H1 (cell line): ENCODE results near the gene CD300LG. TPM values are rescaled to one million over a fixed set of nuclear protein-coding genes. Genes with fewer than 3 reads are reported as not detected.

Experiments used
- CTCF ChIA-PET: fragments of 300-600 bp; sonication (Branson Sonifier 250); formaldehyde crosslinking; loops from one replicate; lab custom pipeline; 2021; ENCODE audit not compliant: partially characterized antibody; lab: Charles Lee
- POLR2A ChIA-PET: fragments of 300-600 bp; sonication (Branson Sonifier 250); formaldehyde crosslinking; loops from one replicate; lab custom pipeline; 2021; ENCODE audit warnings: inconsistent platforms; ENCODE audit not compliant: partially characterized antibody; lab: Charles Lee
- DNase-seq, 2 experiments: peaks; one replicate each; pipeline versions ENCODE4 v3.0.0 to v3.0.0-alpha.2; 2010 to 2022; ENCODE audit warnings: low spot score in 2 of 2, low read depth in 1 of 2, mixed read lengths in 1 of 2
- FAIRE-seq: peaks from 2 replicates; lab custom pipeline; 2011; peaks lifted over from hg19 to GRCh38; lab: Jason Lieb, UNC
- H2AFZ ChIP-seq: 2 replicates; pipeline ENCODE4 v1.8.1; 2012; ENCODE audit warnings: low read length, inconsistent platforms
- H2AK5ac ChIP-seq: 2 replicates; pipeline ENCODE4 v1.6.1; 2013; ENCODE audit warnings: low read depth, low read length
- H2BK120ac ChIP-seq: replicated peaks from 2 replicates; pipeline ENCODE3; 2013; ENCODE audit warnings: low read depth, low read length, inconsistent platforms
- H2BK12ac ChIP-seq: 2 replicates; pipeline ENCODE4 v1.6.1; 2013; ENCODE audit warnings: low read depth, low read length
- H2BK15ac ChIP-seq: 2 replicates; pipeline ENCODE4 v1.6.1; 2013; ENCODE audit warnings: low read length
- H2BK20ac ChIP-seq: 2 replicates; pipeline ENCODE4 v1.6.1; 2013; ENCODE audit warnings: low read length
- H2BK5ac ChIP-seq: 2 replicates; pipeline ENCODE4 v1.6.1; 2013; ENCODE audit warnings: low read depth, low read length
- H3K14ac ChIP-seq: 2 replicates; pipeline ENCODE4 v1.6.1; 2013; ENCODE audit warnings: inconsistent platforms; ENCODE audit not compliant: insufficient read length
- H3K18ac ChIP-seq: 2 replicates; pipeline ENCODE4 v1.6.1; 2013; ENCODE audit warnings: low read length; ENCODE audit errors: extremely low read depth
- H3K23ac ChIP-seq: 2 replicates; pipeline ENCODE4 v1.6.1; 2013; ENCODE audit warnings: inconsistent platforms; ENCODE audit not compliant: insufficient read length
- H3K23me2 ChIP-seq: 2 replicates; pipeline ENCODE4 v1.6.1; 2013; ENCODE audit warnings: low read depth, low read length
- H3K27ac ChIP-seq: 2 replicates; pipeline ENCODE4 v1.6.1; 2011; ENCODE audit warnings: low read depth, low read length, inconsistent platforms
- H3K27me3 ChIP-seq, 4 experiments: replicated peaks in 1 of 4; 1 replicate in 1 of 4; 2 replicates in 3 of 4; pipeline versions ENCODE4 v1.6.1 to v1.8.1; 2011 to 2013; ENCODE audit warnings: low read length in 3 of 4, mild to moderate bottlenecking in 3 of 4, inconsistent platforms in 2 of 4, mixed read lengths in 2 of 4, moderate library complexity in 1 of 4; ENCODE audit not compliant: control insufficient read depth in 3 of 4, insufficient read depth in 3 of 4; ENCODE audit errors: extremely low read depth in 1 of 4
- H3K36me3 ChIP-seq, 4 experiments: 2 replicates each; pipeline versions ENCODE4 v1.6.1 to v1.8.1; 2011 to 2013; ENCODE audit warnings: mild to moderate bottlenecking in 4 of 4, low read length in 3 of 4, moderate library complexity in 2 of 4, control low read depth in 1 of 4, inconsistent platforms in 1 of 4; ENCODE audit not compliant: insufficient read depth in 4 of 4, control insufficient read depth in 2 of 4
- H3K4ac ChIP-seq: replicated peaks from 2 replicates; pipeline ENCODE3; 2013; ENCODE audit warnings: low read length, low read depth, mixed read lengths, inconsistent platforms; ENCODE audit not compliant: insufficient read length
- H3K4me1 ChIP-seq, 4 experiments: replicated peaks in 1 of 4; 1 replicate in 1 of 4; 2 replicates in 3 of 4; pipeline versions ENCODE4 v1.6.1 to v1.8.1; 2011 to 2013; ENCODE audit warnings: low read length in 3 of 4, inconsistent platforms in 2 of 4, mixed read lengths in 1 of 4; ENCODE audit not compliant: insufficient read depth in 4 of 4, control insufficient read depth in 3 of 4
- H3K4me2 ChIP-seq, 2 experiments: 2 replicates each; pipeline versions ENCODE4 v1.6.1 to v1.8.1; 2011 to 2013; ENCODE audit warnings: low read depth in 2 of 2, low read length in 2 of 2, control low read depth in 1 of 2, inconsistent platforms in 1 of 2, mild to moderate bottlenecking in 1 of 2; ENCODE audit not compliant: insufficient read depth in 1 of 2
- H3K4me3 ChIP-seq, 4 experiments: fragments of 200-600, 300-600 bp in 1 of 4; sonication (generic), shearing (Covaris generic), sonication (Bioruptor Twin) in 1 of 4; 2 replicates each; pipeline versions ENCODE4 v1.5.1 to v1.8.1; 2011 to 2016; ENCODE audit warnings: low read length in 4 of 4, low read depth in 3 of 4, control low read depth in 2 of 4, inconsistent platforms in 2 of 4, mild to moderate bottlenecking in 2 of 4, mixed read lengths in 1 of 4, moderate library complexity in 1 of 4; ENCODE audit not compliant: insufficient read depth in 2 of 4; ENCODE audit errors: extremely low read depth in 1 of 4
- H3K56ac ChIP-seq: replicated peaks from 2 replicates; pipeline ENCODE3; 2013; ENCODE audit warnings: low read depth, mild to moderate bottlenecking, mixed read lengths, low read length, inconsistent platforms; ENCODE audit not compliant: insufficient read length
- H3K79me1 ChIP-seq: 2 replicates; pipeline ENCODE4 v1.6.1; 2013; ENCODE audit warnings: low read depth, low read length, control low read depth
- H3K79me2 ChIP-seq, 2 experiments: 2 replicates each; pipeline versions ENCODE4 v1.6.1 to v1.8.1; 2012 to 2013; ENCODE audit warnings: low read length in 2 of 2, mild to moderate bottlenecking in 2 of 2, inconsistent platforms in 1 of 2; ENCODE audit not compliant: insufficient read depth in 2 of 2, control insufficient read depth in 1 of 2
- H3K9ac ChIP-seq, 4 experiments: replicated peaks in 1 of 4; 1 replicate in 1 of 4; 2 replicates in 3 of 4; pipeline versions ENCODE4 v1.6.1 to v1.8.1; 2011 to 2013; ENCODE audit warnings: low read depth in 3 of 4, low read length in 3 of 4, control low read depth in 2 of 4, mild to moderate bottlenecking in 2 of 4, moderate library complexity in 2 of 4, inconsistent platforms in 1 of 4; ENCODE audit errors: extremely low read depth in 1 of 4
- H3K9me3 ChIP-seq, 2 experiments: 2 replicates each; pipeline versions ENCODE4 v1.6.1 to v1.8.1; 2012 to 2013; ENCODE audit warnings: mild to moderate bottlenecking in 2 of 2, moderate library complexity in 2 of 2, control low read depth in 1 of 2, inconsistent platforms in 1 of 2, low read depth in 1 of 2, low read length in 1 of 2, mixed read lengths in 1 of 2; ENCODE audit not compliant: insufficient read depth in 2 of 2
- H4K20me1 ChIP-seq, 2 experiments: replicated peaks in 1 of 2; 2 replicates each; pipeline versions ENCODE3 to v1.8.1; 2011 to 2013; ENCODE audit warnings: inconsistent platforms in 2 of 2, low read length in 2 of 2, mild to moderate bottlenecking in 1 of 2; ENCODE audit not compliant: insufficient read depth in 2 of 2, control insufficient read depth in 1 of 2
- H4K5ac ChIP-seq: 2 replicates; pipeline ENCODE4 v1.6.1; 2013; ENCODE audit warnings: low read length, low read depth, mixed read lengths, inconsistent platforms; ENCODE audit not compliant: insufficient read length
- H4K8ac ChIP-seq: 2 replicates; pipeline ENCODE4 v1.8.0; 2013; ENCODE audit warnings: mild to moderate bottlenecking, moderate library complexity, low read length, inconsistent platforms; ENCODE audit not compliant: insufficient read depth; ENCODE audit errors: extremely low read depth
- H4K91ac ChIP-seq: replicated peaks from 2 replicates; pipeline ENCODE3; 2013; ENCODE audit warnings: low read length, mixed read lengths, inconsistent platforms; ENCODE audit not compliant: insufficient read length
- BACH1 ChIP-seq: IDR thresholded peaks from 2 replicates; pipeline ENCODE4 v1.6.1; 2012; ENCODE audit warnings: low read length, improper control_type of control experiment
- BCL11A ChIP-seq, 2 experiments: IDR thresholded peaks; one replicate each; pipeline ENCODE4 v1.6.1; 2011; ENCODE audit warnings: low read depth in 2 of 2, low read length in 2 of 2, mild to moderate bottlenecking in 2 of 2
- BRCA1 ChIP-seq: IDR thresholded peaks from 2 replicates; pipeline ENCODE4 v1.6.1; 2012; ENCODE audit warnings: low read depth, low read length, improper control_type of control experiment
- CBX8 ChIP-seq: fragments of 300-800, 300-1000 bp; sonication (generic); IDR thresholded peaks from 2 replicates; pipeline ENCODE4 v1.7.1; 2016; ENCODE audit warnings: low read depth, low read length, borderline replicate concordance
- CTBP2 ChIP-seq: IDR thresholded peaks from 2 replicates; pipeline ENCODE4 v1.7.0; 2011; ENCODE audit warnings: borderline replicate concordance, mild to moderate bottlenecking, moderate library complexity, mixed read lengths, low read length; ENCODE audit not compliant: insufficient read depth, insufficient read length
- EGR1 ChIP-seq: IDR thresholded peaks from 2 replicates; pipeline ENCODE4 v1.6.1; 2011; ENCODE audit warnings: low read depth, low read length, borderline replicate concordance
- KDM1A ChIP-seq: fragments of 200-600, 300-600 bp; sonication (generic); IDR thresholded peaks from 2 replicates; pipeline ENCODE4 v1.7.1; 2016; ENCODE audit warnings: mild to moderate bottlenecking, low read length, borderline replicate concordance
- MAFK ChIP-seq: IDR thresholded peaks from 2 replicates; pipeline ENCODE4 v1.6.1; 2012; ENCODE audit warnings: low read depth, mild to moderate bottlenecking, improper control_type of control experiment, low read length
- NRF1 ChIP-seq: IDR thresholded peaks from 2 replicates; pipeline ENCODE4 v1.6.1; 2011; ENCODE audit warnings: mild to moderate bottlenecking, low read depth, low read length, improper control_type of control experiment
- RFX5 ChIP-seq: IDR thresholded peaks from 2 replicates; pipeline ENCODE4 v1.6.1; 2011; ENCODE audit warnings: low read depth, low read length, improper control_type of control experiment, borderline replicate concordance
- SP4 ChIP-seq: IDR thresholded peaks from 2 replicates; pipeline ENCODE4 v1.6.1; 2012; ENCODE audit warnings: low read length, inconsistent platforms
- SUZ12 ChIP-seq: fragments of 200-600 bp; sonication (generic); IDR thresholded peaks from 2 replicates; pipeline ENCODE4 v1.6.1; 2012; ENCODE audit warnings: mild to moderate bottlenecking, inconsistent platforms, low read length, moderate library complexity, mixed read lengths
- YY1 ChIP-seq: IDR thresholded peaks from 2 replicates; pipeline ENCODE4 v1.6.1; 2011; ENCODE audit warnings: low read depth, mild to moderate bottlenecking, low read length
- WGBS, 2 experiments: shearing (Covaris generic) in 1 of 2; methylation state at CpG; one replicate each; pipeline versions ENCODE4 v1.1.6 to v1.1.7; 2013 to 2015; ENCODE audit warnings: low lambda C conversion rate in 2 of 2, mixed read lengths in 2 of 2, inconsistent platforms in 1 of 2, low coverage in 1 of 2, missing lambda C conversion rate in 1 of 2; ENCODE audit not compliant: insufficient replicate concordance in 2 of 2, insufficient coverage in 1 of 2, insufficient read length in 1 of 2; ENCODE audit errors: extremely low coverage in 1 of 2, missing lambda C conversion rate in 1 of 2; 5-methylcytosine and 5-hydroxymethylcytosine counted together
- polyA plus RNA-seq, 7 experiments: library from polyadenylated mRNA; depleted of rRNA in 3 of 7; stranded (reverse) in 5 of 7; unstranded in 2 of 7; fragments of >200 nt in 5 of 7; fragments of 200-250 nt in 2 of 7; gene quantifications; 1 replicate in 5 of 7; 2 replicates in 1 of 7; 4 replicates in 1 of 7; pipeline versions ENCODE4 v1.2.1 to v1.2.3, GENCODE V29; 2011 to 2013; ENCODE audit warnings: missing spikeins in 2 of 7, mixed read lengths in 2 of 7
- total RNA-seq: library from RNA; stranded (reverse); fragmentation: NEBNext Ultra II Directional; extraction: Animal tissue kit (Norgen Biotek cat#: 25700); gene quantifications from 2 replicates; pipeline ENCODE4 v1.2.1, GENCODE V29; 2021
- TF ChIP-seq, protein P1 (sequence below): IDR thresholded peaks from 2 replicates; pipeline ENCODE4 v1.6.1; 2011; ENCODE audit warnings: low read depth, mild to moderate bottlenecking, low read length; ENCODE audit not compliant: insufficient read depth

CD300LG gene
- total and polyA plus RNA-seq, 2 of the 8 experiments (the other 6 are each of a cell fraction or from before 2014, with no cell fraction given) = 0.06 TPM; not detected in 1

DNA sequence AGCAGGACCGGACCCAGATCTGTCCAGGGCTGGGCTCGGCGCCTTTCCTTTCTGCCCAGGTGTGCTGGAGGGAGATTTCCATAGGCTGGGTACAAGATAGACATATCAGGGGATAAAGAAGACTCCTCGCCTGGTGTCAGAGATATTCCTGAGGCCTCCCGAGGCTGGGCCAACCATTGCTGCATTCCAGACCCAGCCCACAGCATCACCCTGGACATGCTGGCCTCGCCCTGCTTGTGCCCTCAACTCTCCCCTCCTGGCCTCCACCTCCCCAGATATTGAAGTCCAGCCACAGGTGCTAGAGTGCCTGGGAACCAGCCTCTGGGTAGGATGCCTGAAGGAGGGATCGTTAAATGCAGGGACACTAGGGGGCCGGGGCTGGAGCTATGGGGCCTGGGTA, 2.1 kb downstream of the CD300LG start:
- CTCF ChIA-PET = interaction anchor here (0.7 to 1.7 kb wide), 7 partner anchors 8 to 149 kb away, joined by 3 to 6 read pairs (median 3); no protein-coding TSS in a partner anchor
- WGBS, 2 experiments = 88% methylated on average over 8 of the region's 8 CpGs; no CpG with 5 or more reads in 1 of the 2 experiments
- no peak for TF ChIP-seq BRCA1
- no peak for TF ChIP-seq KDM1A
- no peak for TF ChIP-seq CTBP2
- no peak for TF ChIP-seq CBX8
- no peak for TF ChIP-seq BCL11A (IDR thresholded peaks at IDR 0.05; ENCODE audit: low read depth in 2 of 2, low read length in 2 of 2)
- TF ChIP-seq BACH1 = no peak
- TF ChIP-seq, protein P1, sequence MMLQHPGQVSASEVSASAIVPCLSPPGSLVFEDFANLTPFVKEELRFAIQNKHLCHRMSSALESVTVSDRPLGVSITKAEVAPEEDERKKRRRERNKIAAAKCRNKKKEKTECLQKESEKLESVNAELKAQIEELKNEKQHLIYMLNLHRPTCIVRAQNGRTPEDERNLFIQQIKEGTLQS = no peak
- TF ChIP-seq YY1 = no peak
- TF ChIP-seq SP4 = no peak
- no peak for TF ChIP-seq MAFK
- no peak for TF ChIP-seq RFX5
- TF ChIP-seq EGR1 = no peak
- TF ChIP-seq SUZ12 = no peak
- TF ChIP-seq NRF1 = no peak

More for the DNA sequence above, 2.1 kb downstream of the CD300LG start:
- no peak for FAIRE-seq
- POLR2A ChIA-PET = no interaction called here
- H3K14ac ChIP-seq = no peak overlapping the region
- H2BK15ac ChIP-seq = no peak overlapping the region
- no peak for DNase-seq
- no peaks in the 10 kb centered on the region for H3K79me1 ChIP-seq
- H2AFZ ChIP-seq = no peak overlapping the region
- peaks cover 0 to 5% (median 1%) of the 10 kb centered on the region in 4 experiments; a peak in 2 of 7 replicates for H3K4me1 ChIP-seq
- H2AK5ac ChIP-seq = no peak overlapping the region
- no peaks in the 10 kb centered on the region for H3K23me2 ChIP-seq
- no peak overlapping the region for H4K8ac ChIP-seq
- no peak overlapping the region for H3K56ac ChIP-seq
- H3K4ac ChIP-seq = no peak overlapping the region
- no peak overlapping the region for H3K9ac ChIP-seq
- peaks cover 0 to 3% (median 0%) of the 10 kb centered on the region in 4 experiments; a peak in 2 of 7 replicates for H3K27me3 ChIP-seq
- no peak overlapping the region for H4K5ac ChIP-seq
- H4K20me1 ChIP-seq = no peaks in the 10 kb centered on the region
- H3K79me2 ChIP-seq = no peaks in the 10 kb centered on the region
- H3K27ac ChIP-seq = no peak overlapping the region
- no peaks in the 10 kb centered on the region for H3K9me3 ChIP-seq
- no peak overlapping the region for H2BK120ac ChIP-seq
- H3K4me2 ChIP-seq = no peak overlapping the region
- no peak overlapping the region for H2BK5ac ChIP-seq
- no peak overlapping the region for H2BK12ac ChIP-seq
- H4K91ac ChIP-seq = no peak overlapping the region
- H2BK20ac ChIP-seq = no peak overlapping the region
- H3K4me3 ChIP-seq = no peak overlapping the region
- no peaks in the 10 kb centered on the region for H3K36me3 ChIP-seq
- no peak overlapping the region for H3K18ac ChIP-seq
- no peak overlapping the region for H3K23ac ChIP-seq
